Measurements from ENCODE around the gene CDKN2B-AS1.

Gene CDKN2B-AS1

DNA sequence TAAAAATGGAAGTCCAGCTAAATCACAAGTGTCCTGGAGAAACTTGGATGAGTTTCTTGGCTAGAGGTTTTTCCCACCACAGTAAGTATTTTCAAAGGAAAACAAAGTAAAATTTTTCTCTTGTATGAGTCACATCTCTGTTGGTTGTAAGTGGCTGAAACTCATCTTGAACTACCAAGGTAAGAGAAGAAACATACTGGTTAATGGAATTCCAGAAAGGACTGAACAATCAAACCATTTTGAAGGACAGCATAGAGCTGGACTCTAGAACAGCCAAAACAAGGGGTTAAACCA, 117.3 kb downstream of the CDKN2B-AS1 start:
- Histone ChIP-seq H3K4me2 (ENCODE audit: low read depth, low read length, poor library complexity, severe bottlenecking) (no peak overlapping the region), H3K79me2 (ENCODE audit: insufficient read depth, low read length) (no peaks in the 10 kb centered on the region), H3K27me3 (ENCODE audit: low read length) (no peaks in the 10 kb centered on the region), H3K9me2 (replicated peaks; ENCODE audit: insufficient read depth, low read length) (no peaks in the 10 kb centered on the region), H3K4me3 (ENCODE audit: insufficient read depth, low read length, poor library complexity, severe bottlenecking) (no peak overlapping the region), H3K9me3 (ENCODE audit: insufficient read depth, low read length) (no peaks in the 10 kb centered on the region), H4K20me1 (ENCODE audit: low read depth, low read length) (no peaks in the 10 kb centered on the region), H3F3A (ENCODE audit: insufficient read depth) (no peaks in the 10 kb centered on the region), H2AFZ (ENCODE audit: low read depth, low read length, severe bottlenecking) (no peak overlapping the region), H3K36me3 (ENCODE audit: low read length) (no peaks in the 10 kb centered on the region), H3K9ac (ENCODE audit: low read length) (no peak overlapping the region), H3K27ac (ENCODE audit: low read depth, low read length) (no peak overlapping the region)
- TF ChIP-seq EZH2phosphoT487 (conservative IDR thresholded peaks at IDR 0.05; ENCODE audit: low read length) = no peak
- TF ChIP-seq, protein P1, sequence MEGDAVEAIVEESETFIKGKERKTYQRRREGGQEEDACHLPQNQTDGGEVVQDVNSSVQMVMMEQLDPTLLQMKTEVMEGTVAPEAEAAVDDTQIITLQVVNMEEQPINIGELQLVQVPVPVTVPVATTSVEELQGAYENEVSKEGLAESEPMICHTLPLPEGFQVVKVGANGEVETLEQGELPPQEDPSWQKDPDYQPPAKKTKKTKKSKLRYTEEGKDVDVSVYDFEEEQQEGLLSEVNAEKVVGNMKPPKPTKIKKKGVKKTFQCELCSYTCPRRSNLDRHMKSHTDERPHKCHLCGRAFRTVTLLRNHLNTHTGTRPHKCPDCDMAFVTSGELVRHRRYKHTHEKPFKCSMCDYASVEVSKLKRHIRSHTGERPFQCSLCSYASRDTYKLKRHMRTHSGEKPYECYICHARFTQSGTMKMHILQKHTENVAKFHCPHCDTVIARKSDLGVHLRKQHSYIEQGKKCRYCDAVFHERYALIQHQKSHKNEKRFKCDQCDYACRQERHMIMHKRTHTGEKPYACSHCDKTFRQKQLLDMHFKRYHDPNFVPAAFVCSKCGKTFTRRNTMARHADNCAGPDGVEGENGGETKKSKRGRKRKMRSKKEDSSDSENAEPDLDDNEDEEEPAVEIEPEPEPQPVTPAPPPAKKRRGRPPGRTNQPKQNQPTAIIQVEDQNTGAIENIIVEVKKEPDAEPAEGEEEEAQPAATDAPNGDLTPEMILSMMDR (IDR thresholded peaks at IDR 0.05; ENCODE audit: insufficient read depth, low read length, poor library complexity, severe bottlenecking) = no peak

DNA sequence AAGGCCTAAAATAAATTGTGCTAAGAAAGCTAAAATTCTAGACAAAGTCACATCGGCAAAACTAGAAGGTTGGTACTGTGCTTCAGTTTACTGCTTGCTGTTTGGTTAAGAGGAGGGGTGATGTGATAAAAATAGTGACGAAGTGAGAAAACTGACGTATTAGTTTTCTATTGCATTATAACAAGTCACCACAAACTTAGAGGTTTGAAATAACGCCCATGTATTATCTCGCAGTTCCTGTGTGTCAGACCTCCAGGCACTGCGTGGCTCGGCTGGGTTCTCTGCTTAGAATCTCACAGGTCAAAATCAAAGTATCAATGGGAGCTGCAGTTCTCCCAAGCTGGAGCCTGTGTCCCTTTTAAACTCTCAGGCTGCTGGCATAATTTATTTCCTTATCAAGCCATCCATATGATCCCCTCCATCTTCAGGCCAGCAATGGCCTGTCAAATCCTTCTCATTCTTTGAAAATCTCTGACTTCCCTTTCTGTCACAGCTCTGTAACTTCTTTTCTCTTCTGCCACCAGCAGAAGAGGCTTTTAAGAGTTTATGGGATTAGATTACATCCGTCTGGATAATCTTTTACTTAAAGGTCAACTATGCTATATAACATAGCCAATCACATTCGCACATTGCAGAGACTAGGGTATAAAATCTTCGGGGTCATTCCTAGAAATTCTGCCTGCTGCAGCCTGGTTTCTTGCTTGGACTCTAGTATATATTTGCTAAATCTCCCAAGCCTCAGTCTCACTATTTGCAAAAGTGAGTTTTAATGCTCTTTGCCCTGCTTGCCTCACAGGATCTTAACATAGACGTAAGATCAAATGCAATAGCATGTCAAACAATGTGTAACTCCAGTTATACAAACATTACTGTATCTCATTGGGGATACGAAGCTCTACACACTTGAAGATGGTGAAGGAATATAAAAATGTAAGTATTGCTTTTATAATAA, 118.6 kb downstream of the CDKN2B-AS1 start:
- Histone ChIP-seq H3K27me3 (ENCODE audit: low read length) (no peaks in the 10 kb centered on the region), H3K4me2 (ENCODE audit: low read depth, low read length, poor library complexity, severe bottlenecking) (no peak overlapping the region), H3K9ac (ENCODE audit: low read length) (no peak overlapping the region), H3K79me2 (ENCODE audit: insufficient read depth, low read length) (no peaks in the 10 kb centered on the region), H3F3A (ENCODE audit: insufficient read depth) (no peaks in the 10 kb centered on the region), H4K20me1 (ENCODE audit: low read depth, low read length) (no peaks in the 10 kb centered on the region), H3K36me3 (ENCODE audit: low read length) (no peaks in the 10 kb centered on the region), H3K9me2 (replicated peaks; ENCODE audit: insufficient read depth, low read length) (no peaks in the 10 kb centered on the region), H2AFZ (ENCODE audit: low read depth, low read length, severe bottlenecking) (no peak overlapping the region), H3K27ac (ENCODE audit: low read depth, low read length) (no peak overlapping the region), H3K9me3 (ENCODE audit: insufficient read depth, low read length) (no peaks in the 10 kb centered on the region), H3K4me3 (ENCODE audit: insufficient read depth, low read length, poor library complexity, severe bottlenecking) (no peak overlapping the region)
- TF ChIP-seq, protein P1 (IDR thresholded peaks at IDR 0.05; ENCODE audit: insufficient read depth, low read length, poor library complexity, severe bottlenecking) = no peak
- TF ChIP-seq EZH2phosphoT487 (conservative IDR thresholded peaks at IDR 0.05; ENCODE audit: low read length) = no peak

DNA sequence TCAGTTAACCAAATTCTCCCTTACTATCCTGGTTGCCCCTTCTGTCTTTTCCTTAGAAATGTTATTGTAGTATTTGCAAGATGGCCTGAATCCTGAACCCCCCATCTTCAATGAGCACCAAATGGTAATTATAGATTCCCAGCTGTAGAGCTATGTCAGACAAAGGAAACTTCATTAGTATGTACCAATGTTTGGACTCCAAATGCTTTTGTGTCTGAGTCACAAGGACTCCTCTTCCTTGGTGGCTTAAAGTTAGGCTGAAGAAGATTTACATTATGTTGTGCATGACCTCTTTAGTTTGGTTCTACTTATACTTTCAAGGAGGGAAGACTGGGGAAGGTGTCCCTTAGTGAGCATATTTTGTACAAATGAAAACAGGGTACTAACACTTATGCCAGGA, 120.4 kb downstream of the CDKN2B-AS1 start:
- no peak overlapping the region for H3K4me2 ChIP-seq (ENCODE audit: low read depth, low read length, poor library complexity, severe bottlenecking)
- H3K9me3 ChIP-seq (ENCODE audit: insufficient read depth, low read length) = no peaks in the 10 kb centered on the region
- no peaks in the 10 kb centered on the region for H4K20me1 ChIP-seq (ENCODE audit: low read depth, low read length)
- H3K36me3 ChIP-seq (ENCODE audit: low read length) = no peaks in the 10 kb centered on the region
- H3K27me3 ChIP-seq (ENCODE audit: low read length) = no peaks in the 10 kb centered on the region
- H3K9me2 ChIP-seq (replicated peaks; ENCODE audit: insufficient read depth, low read length) = no peaks in the 10 kb centered on the region
- no peak overlapping the region for H3K9ac ChIP-seq (ENCODE audit: low read length)
- H3K79me2 ChIP-seq (ENCODE audit: insufficient read depth, low read length) = no peaks in the 10 kb centered on the region
- H3K27ac ChIP-seq (ENCODE audit: low read depth, low read length) = no peak overlapping the region
- no peak overlapping the region for H2AFZ ChIP-seq (ENCODE audit: low read depth, low read length, severe bottlenecking)
- H3F3A ChIP-seq (ENCODE audit: insufficient read depth) = no peaks in the 10 kb centered on the region
- no peak overlapping the region for H3K4me3 ChIP-seq (ENCODE audit: insufficient read depth, low read length, poor library complexity, severe bottlenecking)
- no peak for TF ChIP-seq EZH2phosphoT487 (conservative IDR thresholded peaks at IDR 0.05; ENCODE audit: low read length)
- TF ChIP-seq, protein P1 (IDR thresholded peaks at IDR 0.05; ENCODE audit: insufficient read depth, low read length, poor library complexity, severe bottlenecking) = no peak

All from SU-DHL-6 (cell line).